ENCODE data around the gene LBP.

LBP gene

GRCh38 chr20:38402089-38402488, 55.8 kb downstream of the LBP start:
- TF ChIP-seq BACH2 (CRISPR knock-in tag; IDR thresholded peaks at IDR 0.05; ENCODE audit: borderline replicate concordance) (no peak), OSR1 (CRISPR knock-in tag; IDR thresholded peaks at IDR 0.05) (no peak), ISL1 (CRISPR knock-in tag; IDR thresholded peaks at IDR 0.05) (no peak), ARNTL (CRISPR knock-in tag; IDR thresholded peaks at IDR 0.05; ENCODE audit: borderline replicate concordance, low read depth) (no peak), ZNF8 (CRISPR knock-in tag; IDR thresholded peaks at IDR 0.05) (no peak), TSHZ2 (CRISPR knock-in tag; IDR thresholded peaks at IDR 0.05) (no peak), CREB5 (CRISPR knock-in tag; IDR thresholded peaks at IDR 0.05; ENCODE audit: low read depth) (no peak), POU6F1 (CRISPR knock-in tag; IDR thresholded peaks at IDR 0.05; ENCODE audit: borderline replicate concordance, low read depth) (no peak), ZFP30 (CRISPR knock-in tag; IDR thresholded peaks at IDR 0.05) (no peak), ZC3H10 (CRISPR knock-in tag; IDR thresholded peaks at IDR 0.05) (no peak)
- ATAC-seq = no peak

GRCh38 chr20:38402816-38403215, 56.5 kb downstream of the LBP start:
- no peak for ATAC-seq

GRCh38 chr20:38404016-38404415, 57.7 kb downstream of the LBP start:
- ATAC-seq = no peak
- TF ChIP-seq ZC3H10 (CRISPR knock-in tag; IDR thresholded peaks at IDR 0.05) (no peak), CSDC2 (CRISPR knock-in tag; IDR thresholded peaks at IDR 0.05) (no peak), SNAI2 (CRISPR knock-in tag; IDR thresholded peaks at IDR 0.05) (no peak), GLIS3 (CRISPR knock-in tag; IDR thresholded peaks at IDR 0.05) (no peak)

More at GRCh38 chr20:38402816-38403215, 56.5 kb downstream of the LBP start:
- no peak for TF ChIP-seq OSR1 (CRISPR knock-in tag; IDR thresholded peaks at IDR 0.05)

- no peak for TF ChIP-seq ZNF8 (CRISPR knock-in tag; IDR thresholded peaks at IDR 0.05)
- TF ChIP-seq PATZ1 (CRISPR knock-in tag; IDR thresholded peaks at IDR 0.05; ENCODE audit: borderline replicate concordance) = no peak
- TF ChIP-seq CREB5 (CRISPR knock-in tag; IDR thresholded peaks at IDR 0.05; ENCODE audit: low read depth) = no peak
- no peak for TF ChIP-seq GLIS3 (CRISPR knock-in tag; IDR thresholded peaks at IDR 0.05)
- TF ChIP-seq ARNTL (CRISPR knock-in tag; IDR thresholded peaks at IDR 0.05; ENCODE audit: borderline replicate concordance, low read depth) = no peak
- TF ChIP-seq POU6F1 (CRISPR knock-in tag; IDR thresholded peaks at IDR 0.05; ENCODE audit: borderline replicate concordance, low read depth) = no peak
- no peak for TF ChIP-seq TOX (CRISPR knock-in tag; IDR thresholded peaks at IDR 0.05; ENCODE audit: borderline replicate concordance)
- TF ChIP-seq ESRRG (CRISPR knock-in tag; IDR thresholded peaks at IDR 0.05) = no peak
- TF ChIP-seq SNAI2 (CRISPR knock-in tag; IDR thresholded peaks at IDR 0.05) = no peak
- no peak for TF ChIP-seq ZNF70 (CRISPR knock-in tag; IDR thresholded peaks at IDR 0.05)
- TF ChIP-seq BACH2 (CRISPR knock-in tag; IDR thresholded peaks at IDR 0.05; ENCODE audit: borderline replicate concordance) = no peak
- no peak for TF ChIP-seq ZFP3 (CRISPR knock-in tag; IDR thresholded peaks at IDR 0.05)
- TF ChIP-seq ZNF565 (CRISPR knock-in tag; conservative IDR thresholded peaks at IDR 0.05; ENCODE audit: low read depth) = no peak
- no peak for TF ChIP-seq ZFP30 (CRISPR knock-in tag; IDR thresholded peaks at IDR 0.05)
- no peak for ATAC-seq
Observed at GRCh38 chr20:38405132-38405531, 58.9 kb downstream of the LBP start.
